Heart left ventricle (tissue), 16 donors: ENCODE data around the gene ITIH2. TPM values are rescaled to one million over a fixed set of nuclear protein-coding genes. Genes with fewer than 3 reads are reported as not detected.

ENCODE experiments used
- ATAC-seq, 4 donors: fragments of 200-7000 bp; cut with Tn5 transposase; one replicate each; pipeline ENCODE4 v1.9.1; 2020 to 2022; ENCODE audit warnings: moderate library complexity in 4 of 4, mild to moderate bottlenecking in 3 of 4, moderate number of reproducible peaks in 1 of 4
- DNase-seq, 5 donors: peaks; one replicate each; pipeline ENCODE4 v3.0.0-alpha.2; 2020
- H3K27ac ChIP-seq, 12 donors: fragments of 200-600 bp; sonication (generic) in 4 of 12; one replicate each; pipeline versions ENCODE4 v1.5.0 to v1.8.0; 2016 to 2022; ENCODE audit warnings: mild to moderate bottlenecking in 2 of 12
- H3K27me3 ChIP-seq, 9 donors: fragments of 200-600 bp; sonication (generic) in 2 of 9; one replicate each; pipeline versions ENCODE4 v1.5.1 to v1.8.0; 2016 to 2022; ENCODE audit warnings: mild to moderate bottlenecking in 3 of 9
- H3K36me3 ChIP-seq, 9 donors: fragments of 200-600 bp; sonication (generic) in 2 of 9; one replicate each; pipeline versions ENCODE4 v1.5.0 to v1.8.0; 2018 to 2022; ENCODE audit warnings: mild to moderate bottlenecking in 2 of 9
- H3K4me1 ChIP-seq, 12 donors: fragments of 200-600 bp; sonication (generic) in 4 of 12; one replicate each; pipeline versions ENCODE4 v1.5.0 to v1.8.0; 2016 to 2022; ENCODE audit warnings: mild to moderate bottlenecking in 3 of 12
- H3K4me3 ChIP-seq, 12 donors: fragments of 200-600 bp; sonication (generic) in 4 of 12; one replicate each; pipeline versions ENCODE4 v1.5.0 to v1.8.0; 2017 to 2022; ENCODE audit warnings: mild to moderate bottlenecking in 9 of 12, moderate library complexity in 4 of 12
- H3K9me3 ChIP-seq, 12 donors: fragments of 200-600 bp; sonication (generic) in 4 of 12; one replicate each; pipeline versions ENCODE4 v1.5.0 to v1.8.0; 2016 to 2022; ENCODE audit warnings: mild to moderate bottlenecking in 1 of 12
- CTCF ChIP-seq, 12 donors: fragments of 200-600 bp; sonication (generic) in 4 of 12; IDR thresholded peaks; one replicate each; pipeline versions ENCODE4 v1.5.0 to v1.8.0; 2018 to 2022; ENCODE audit warnings: antibody characterized with exemption in 12 of 12, mild to moderate bottlenecking in 5 of 12
- POLR2A ChIP-seq, 2 donors: fragments of 450-650 bp; IDR thresholded peaks; one replicate each; pipeline ENCODE4 v1.6.1; 2017; ENCODE audit warnings: antibody characterized with exemption in 2 of 2, mild to moderate bottlenecking in 2 of 2, moderate library complexity in 2 of 2
- WGBS, 4 donors: extraction: QIAGEN DNeasy Blood & Tissue Kit in 2 of 4; methylation state at CpG; one replicate each; pipeline versions ENCODE4 v1.1.5 to v1.1.7; 2013 to 2018; 5-methylcytosine and 5-hydroxymethylcytosine counted together
- intact Hi-C, 10 donors: fragments of 100-400 bp; cut with DNase I; formaldehyde crosslinking; loops; one replicate each; pipeline versions ENCODE4 v1.11.1 to v1.14.2; 2022
- polyA plus RNA-seq, 2 donors: library from polyadenylated mRNA; stranded (reverse); fragments of 200-250 nt; gene quantifications; one replicate each; pipeline ENCODE4 v1.2.3, GENCODE V29; 2013
- total RNA-seq, 9 donors: library from RNA; depleted of rRNA in 2 of 9; stranded (reverse); fragments of >200 nt in 2 of 9; fragmentation: NEBNext Ultra II Directional in 3 of 9; extraction: Animal tissue kit (Norgen Biotek cat#: 25700) in 3 of 9; gene quantifications; one replicate each; pipeline versions ENCODE4 v1.1.0 to v1.2.4, GENCODE V29; 2016 to 2023
- donor health status: ischemic (EF 13 %, LVEDD 7.1; RV severe dilation, severe dysfunction).
- donor health status: healthy with polysubstance abuse.
- donor health status: DM: no; HTN: yes; CAD: no.
- donor health status: DM: no; HTN: no; CAD: no.
- donor health status: ischemic (EF 25% LVEDD 6.9; RV normal size, moderate dysfunction).
- donor health status: ischemic (EF 25% LVEDD 5.7; RV mildly dilated, moderate dysfunction).
- donor health status: healthy.
- donor health status: DM: yes; HTN: yes; CAD: no.
- donor health status: ischemic (EF 35%, LVEDD 5.7; RV mildly dilated, moderate dysfunction).
- donor health status: nonischemic (EF 11% LVEDD 7.7; RV severe dilation, severe dysfunction).
- donor health status: DM: yes; HTN: yes; CAD: no.
- donor health status: PGD.
- donor health status: ischemic (EF 29% LVEDD 5.4; RV normal size, mild dysfunction).
- donor health status: nonischemic (EF 23%, LVEDD 6.1; RV moderate dilation, normal function).

ITIH2 gene
- total and polyA plus RNA-seq, 11 donors, result not detected

GRCh38 chr10:7662522-7662921 is 40.6 kb upstream of the ITIH2 start:
- ATAC-seq (peak in 1 of 4 donors; percentile 56), DNase-seq (no peak)
- no peaks in the 10 kb centered on the region for H3K36me3 ChIP-seq
- intact Hi-C loops, result no loop called here
- H3K27ac ChIP-seq, result peak overlapping the region in 1 of 12 donors; percentile 35
- TF ChIP-seq POLR2A (IDR thresholded peaks at IDR 0.05) (no peak), CTCF (IDR thresholded peaks at IDR 0.05) (no peak)
- no peak overlapping the region for H3K4me3 ChIP-seq
- H3K9me3 ChIP-seq, result no peaks in the 10 kb centered on the region
- peaks cover 0 to 51% (median 5%) of the 10 kb centered on the region in 9 donors for H3K27me3 ChIP-seq
- H3K4me1 ChIP-seq, result peaks cover 0 to 32% (median 9%) of the 10 kb centered on the region in 12 donors
- 70 to 80% (median 74%) methylated on average over 5 of the region's 5 CpGs for WGBS, 4 donors

- DNase-seq (no peak), ATAC-seq (no peak)
- no peak for TF ChIP-seq POLR2A (IDR thresholded peaks at IDR 0.05)
- Histone ChIP-seq H3K4me1 (peaks cover 0 to 28% (median 9%) of the 10 kb centered on the region in 12 donors), H3K4me3 (peak overlapping the region in 4 of 12 donors; percentile 76 to 88 (median 79)), H3K27me3 (peaks cover 0 to 59% (median 5%) of the 10 kb centered on the region in 9 donors), H3K36me3 (no peaks in the 10 kb centered on the region), H3K27ac (peak overlapping the region in 2 of 12 donors; percentile 11 to 82), H3K9me3 (no peaks in the 10 kb centered on the region)
- intact Hi-C loops, result loop anchor here in 1 of 10 donors (5.0 kb wide), 1 partner anchor 102 kb away; no protein-coding TSS in a partner anchor
- WGBS, 4 donors, result 61 to 69% (median 67%) methylated on average over 2 of the region's 2 CpGs
These were observed 38.4 kb upstream of the ITIH2 start for GRCh38 chr10:7664707-7665106.

GRCh38 chr10:7665767-7666166 is 37.3 kb upstream of the ITIH2 start:
- no peaks in the 10 kb centered on the region for H3K9me3 ChIP-seq
- intact Hi-C loops, result loop anchor here in 1 of 10 donors (5.0 kb wide), 1 partner anchor 103 kb away; no protein-coding TSS in a partner anchor
- peaks cover 0 to 64% (median 5%) of the 10 kb centered on the region in 9 donors for H3K27me3 ChIP-seq
- H3K4me3 ChIP-seq, result peak overlapping the region; percentile 56 to 91 (median 71)
- WGBS, 4 donors, result 12 to 16% (median 15%) methylated on average over 6 of the region's 6 CpGs
- no peaks in the 10 kb centered on the region for H3K36me3 ChIP-seq
- H3K27ac ChIP-seq, result peak overlapping the region in 4 of 12 donors; percentile 68 to 82 (median 72)
- ATAC-seq (peak in 2 of 4 donors; percentile 26 to 41), DNase-seq (no peak)
- TF ChIP-seq POLR2A (IDR thresholded peaks at IDR 0.05) (no peak), CTCF (IDR thresholded peaks at IDR 0.05) (no peak)
- peaks cover 0 to 28% (median 9%) of the 10 kb centered on the region in 12 donors for H3K4me1 ChIP-seq

- no peaks in the 10 kb centered on the region for H3K36me3 ChIP-seq
- peaks cover 0 to 28% (median 9%) of the 10 kb centered on the region in 12 donors for H3K4me1 ChIP-seq
- peak within 1 kb of the TSS in 8 of 12 donors; percentile 22 to 82 (median 62) for H3K27ac ChIP-seq
- peak in 3 of 5 donors; percentile 22 to 72 (median 36) for DNase-seq
- ATAC-seq, result peak in 3 of 4 donors; percentile 28 to 59 (median 35)
- no peak for TF ChIP-seq CTCF (IDR thresholded peaks at IDR 0.05)
- intact Hi-C loops, result loop anchor here in 1 of 10 donors (5.0 kb wide), 1 partner anchor 104 kb away; no protein-coding TSS in a partner anchor
- peak within 1 kb of the TSS; percentile 56 to 91 (median 71) for H3K4me3 ChIP-seq
- H3K9me3 ChIP-seq, result no peaks in the 10 kb centered on the region
- peaks cover 0 to 62% (median 5%) of the 10 kb centered on the region in 9 donors for H3K27me3 ChIP-seq
- WGBS, 4 donors, result 1% methylated on average over 42 to 54 of the region's 54 CpGs
These were observed 36.7 kb upstream of the ITIH2 start, which contains the start of gene ITIH5 for GRCh38 chr10:7666253-7667023. Gene ITIH5, minus strand, starts transcription at chr10:7666966. Its CDS starts 74 bp downstream, at chr10:7666892.
